Uterine smooth muscle cell (primary cell): Measurements from ENCODE around the gene HBZ. TPM values are rescaled to one million over a fixed set of nuclear protein-coding genes. Genes with fewer than 3 reads are reported as not detected.

ENCODE experiments used
- total RNA-seq: library from RNA; depleted of rRNA; stranded (reverse); fragments of >200 nt; gene quantifications from 2 replicates; pipeline ENCODE4 v1.2.3, GENCODE V29; 2014

The HBZ gene
- total RNA-seq, result not detected in 2 replicates

DNA sequence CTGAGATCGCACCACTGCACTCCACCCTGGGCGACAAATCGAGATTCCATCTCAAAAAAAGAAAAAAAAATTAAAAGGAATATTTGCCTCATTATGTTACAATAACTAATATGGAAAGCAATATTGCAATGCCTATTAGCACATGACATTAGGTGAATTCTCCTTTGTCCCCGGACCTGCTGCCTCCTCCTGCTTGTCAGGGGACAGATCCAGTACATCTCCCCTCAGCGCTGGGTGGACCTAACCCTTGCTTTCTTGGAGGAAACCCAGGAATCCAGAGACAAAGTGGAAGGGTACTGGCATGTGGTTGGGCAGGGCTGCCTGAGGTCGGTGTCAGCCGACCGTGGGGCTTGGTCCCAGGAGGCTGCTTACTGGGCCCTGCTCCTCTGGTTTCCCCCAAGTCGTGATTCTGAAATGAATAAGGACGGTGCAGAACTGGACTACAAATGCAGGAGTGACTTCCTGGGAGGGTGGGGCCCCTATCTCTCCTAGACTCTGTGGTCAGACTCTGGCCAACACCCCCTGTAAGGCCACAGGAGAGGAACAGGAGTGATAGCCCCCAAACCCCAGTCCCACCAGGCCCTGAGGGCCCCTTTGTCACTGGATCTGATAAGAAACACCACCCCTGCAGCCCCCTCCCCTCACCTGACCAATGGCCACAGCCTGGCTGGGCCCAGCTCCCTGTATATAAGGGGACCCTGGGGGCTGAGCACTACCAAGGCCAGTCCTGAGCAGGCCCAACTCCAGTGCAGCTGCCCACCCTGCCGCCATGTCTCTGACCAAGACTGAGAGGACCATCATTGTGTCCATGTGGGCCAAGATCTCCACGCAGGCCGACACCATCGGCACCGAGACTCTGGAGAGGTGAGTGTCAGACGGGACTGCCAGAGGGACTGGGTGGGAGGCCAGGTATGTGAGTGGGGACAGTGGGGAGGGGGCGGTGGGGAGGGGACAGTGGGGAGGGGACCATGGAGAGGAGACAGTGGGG, at the start of gene HBZ:
TSS of gene HBZ (plus strand) at position 504 of the 988 bp plus-strand sequence. CDS start at position 770, 266 bp downstream.

DNA sequence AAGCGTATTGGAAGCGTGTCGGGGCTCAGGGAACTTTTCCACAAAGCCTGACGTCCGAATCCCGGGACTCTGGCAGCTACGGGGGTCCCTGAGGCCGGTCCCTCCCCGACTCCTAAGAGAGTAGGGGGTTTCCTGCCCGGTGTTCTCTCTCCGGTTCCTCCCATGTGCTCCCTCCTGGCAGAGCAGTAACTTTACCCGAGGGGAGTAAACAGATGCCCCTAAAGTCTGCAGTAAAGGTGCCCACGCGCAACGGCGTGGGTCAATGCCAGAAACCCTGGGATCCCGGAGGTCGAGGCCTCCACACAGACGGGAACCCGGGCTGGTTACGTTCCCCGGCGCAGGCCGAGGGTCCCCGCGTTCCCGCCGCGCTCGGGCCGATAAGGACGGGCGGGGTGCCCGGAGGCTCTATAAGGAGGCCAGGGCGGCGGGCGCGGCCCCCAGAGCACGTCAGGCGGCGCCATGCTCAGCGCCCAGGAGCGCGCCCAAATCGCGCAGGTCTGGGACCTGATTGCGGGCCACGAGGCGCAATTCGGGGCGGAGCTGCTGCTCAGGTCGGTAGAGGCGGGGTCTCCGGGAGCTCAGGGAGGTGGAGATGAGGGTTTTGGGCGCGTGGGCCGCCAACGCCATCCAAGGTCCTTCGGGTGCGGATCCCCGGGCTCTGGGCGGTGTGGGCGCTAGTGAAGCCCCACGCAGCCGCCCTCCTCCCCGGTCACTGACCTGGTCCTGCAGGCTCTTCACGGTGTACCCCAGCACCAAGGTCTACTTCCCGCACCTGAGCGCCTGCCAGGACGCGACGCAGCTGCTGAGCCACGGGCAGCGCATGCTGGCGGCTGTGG, 13.3 kb downstream of the HBZ start, which contains the start of gene HBM:
TSS of gene HBM (plus strand) at position 440 of the 836 bp plus-strand sequence. CDS start at position 460, 20 bp downstream.

DNA sequence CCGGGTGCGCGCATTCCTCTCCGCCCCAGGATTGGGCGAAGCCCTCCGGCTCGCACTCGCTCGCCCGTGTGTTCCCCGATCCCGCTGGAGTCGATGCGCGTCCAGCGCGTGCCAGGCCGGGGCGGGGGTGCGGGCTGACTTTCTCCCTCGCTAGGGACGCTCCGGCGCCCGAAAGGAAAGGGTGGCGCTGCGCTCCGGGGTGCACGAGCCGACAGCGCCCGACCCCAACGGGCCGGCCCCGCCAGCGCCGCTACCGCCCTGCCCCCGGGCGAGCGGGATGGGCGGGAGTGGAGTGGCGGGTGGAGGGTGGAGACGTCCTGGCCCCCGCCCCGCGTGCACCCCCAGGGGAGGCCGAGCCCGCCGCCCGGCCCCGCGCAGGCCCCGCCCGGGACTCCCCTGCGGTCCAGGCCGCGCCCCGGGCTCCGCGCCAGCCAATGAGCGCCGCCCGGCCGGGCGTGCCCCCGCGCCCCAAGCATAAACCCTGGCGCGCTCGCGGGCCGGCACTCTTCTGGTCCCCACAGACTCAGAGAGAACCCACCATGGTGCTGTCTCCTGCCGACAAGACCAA, 20.0 kb downstream of the HBZ start, which contains the start of gene HBA2:
TSS of gene HBA2 (plus strand) at position 503 of the 568 bp plus-strand sequence. CDS start at position 540, 37 bp downstream.

DNA sequence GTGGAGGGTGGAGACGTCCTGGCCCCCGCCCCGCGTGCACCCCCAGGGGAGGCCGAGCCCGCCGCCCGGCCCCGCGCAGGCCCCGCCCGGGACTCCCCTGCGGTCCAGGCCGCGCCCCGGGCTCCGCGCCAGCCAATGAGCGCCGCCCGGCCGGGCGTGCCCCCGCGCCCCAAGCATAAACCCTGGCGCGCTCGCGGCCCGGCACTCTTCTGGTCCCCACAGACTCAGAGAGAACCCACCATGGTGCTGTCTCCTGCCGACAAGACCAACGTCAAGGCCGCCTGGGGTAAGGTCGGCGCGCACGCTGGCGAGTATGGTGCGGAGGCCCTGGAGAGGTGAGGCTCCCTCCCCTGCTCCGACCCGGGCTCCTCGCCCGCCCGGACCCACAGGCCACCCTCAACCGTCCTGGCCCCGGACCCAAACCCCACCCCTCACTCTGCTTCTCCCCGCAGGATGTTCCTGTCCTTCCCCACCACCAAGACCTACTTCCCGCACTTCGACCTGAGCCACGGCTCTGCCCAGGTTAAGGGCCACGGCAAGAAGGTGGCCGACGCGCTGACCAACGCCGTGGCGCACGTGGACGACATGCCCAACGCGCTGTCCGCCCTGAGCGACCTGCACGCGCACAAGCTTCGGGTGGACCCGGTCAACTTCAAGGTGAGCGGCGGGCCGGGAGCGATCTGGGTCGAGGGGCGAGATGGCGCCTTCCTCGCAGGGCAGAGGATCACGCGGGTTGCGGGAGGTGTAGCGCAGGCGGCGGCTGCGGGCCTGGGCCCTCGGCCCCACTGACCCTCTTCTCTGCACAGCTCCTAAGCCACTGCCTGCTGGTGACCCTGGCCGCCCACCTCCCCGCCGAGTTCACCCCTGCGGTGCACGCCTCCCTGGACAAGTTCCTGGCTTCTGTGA, 24.3 kb downstream of the HBZ start, which contains the start of gene HBA1:
TSS of gene HBA1 (plus strand) at position 204 of the 906 bp plus-strand sequence. CDS start at position 241, 37 bp downstream.

DNA sequence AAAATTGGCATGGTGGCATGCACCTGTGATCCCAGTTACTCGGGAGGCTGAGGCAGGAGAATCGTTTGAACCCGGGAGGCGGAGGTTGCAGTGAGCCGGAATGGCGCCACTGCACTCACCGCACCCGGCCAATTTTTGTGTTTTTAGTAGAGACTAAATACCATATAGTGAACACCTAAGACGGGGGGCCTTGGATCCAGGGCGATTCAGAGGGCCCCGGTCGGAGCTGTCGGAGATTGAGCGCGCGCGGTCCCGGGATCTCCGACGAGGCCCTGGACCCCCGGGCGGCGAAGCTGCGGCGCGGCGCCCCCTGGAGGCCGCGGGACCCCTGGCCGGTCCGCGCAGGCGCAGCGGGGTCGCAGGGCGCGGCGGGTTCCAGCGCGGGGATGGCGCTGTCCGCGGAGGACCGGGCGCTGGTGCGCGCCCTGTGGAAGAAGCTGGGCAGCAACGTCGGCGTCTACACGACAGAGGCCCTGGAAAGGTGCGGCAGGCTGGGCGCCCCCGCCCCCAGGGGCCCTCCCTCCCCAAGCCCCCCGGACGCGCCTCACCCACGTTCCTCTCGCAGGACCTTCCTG, 27.7 kb downstream of the HBZ start, which contains the start of gene HBQ1:
TSS of gene HBQ1 (plus strand) at position 359 of the 575 bp plus-strand sequence. CDS start at position 387, 28 bp downstream.

Other genes with a start within 250 kb of the HBZ start
- 4.0 and 6.8 TPM in 2 replicates for gene POLR3K, start 99.0 kb upstream of the HBZ start, total RNA-seq
- gene SNRNP25, start 98.8 kb upstream of the HBZ start, total RNA-seq, result 25.6 and 40.9 TPM in 2 replicates
- 36.4 and 39.8 TPM in 2 replicates for gene RHBDF1, start 80.0 kb upstream of the HBZ start, total RNA-seq
- 257 and 267 TPM in 2 replicates for gene MPG, start 74.4 kb upstream of the HBZ start, total RNA-seq
- gene NPRL3, start 14.0 kb upstream of the HBZ start, total RNA-seq, result 9.2 and 13.4 TPM in 2 replicates
- gene HBM, start 13.3 kb downstream of the HBZ start, total RNA-seq, result not detected in 2 replicates
- gene HBA2, start 20.2 kb downstream of the HBZ start, total RNA-seq, result not detected in 2 replicates
- gene HBA1, start 24.0 kb downstream of the HBZ start, total RNA-seq, result not detected in 2 replicates
- 0.44 TPM in 1 of 2 replicates, not detected in the other for gene HBQ1, start 27.8 kb downstream of the HBZ start, total RNA-seq
- 40.5 and 44.7 TPM in 2 replicates for gene LUC7L, start 76.8 kb downstream of the HBZ start, total RNA-seq
- gene FAM234A, start 82.2 kb downstream of the HBZ start, total RNA-seq, result 53.0 and 73.0 TPM in 2 replicates
- 0.22 and 4.2 TPM in 2 replicates for gene RGS11, start 123.3 kb downstream of the HBZ start, total RNA-seq
- 0.12 and 0.44 TPM in 2 replicates for gene ARHGDIG, start 127.9 kb downstream of the HBZ start, total RNA-seq
- 0.12 TPM in 1 of 2 replicates, not detected in the other for gene PDIA2, start 130.5 kb downstream of the HBZ start, total RNA-seq
- gene AXIN1, start 200.1 kb downstream of the HBZ start, total RNA-seq, result 28.1 and 28.6 TPM in 2 replicates
- gene MRPL28, start 217.9 kb downstream of the HBZ start, total RNA-seq, result 72.0 and 101 TPM in 2 replicates
- 63.9 and 64.3 TPM in 2 replicates for gene PGAP6, start 229.3 kb downstream of the HBZ start, total RNA-seq
- 37.5 and 66.2 TPM in 2 replicates for gene NME4, start 244.6 kb downstream of the HBZ start, total RNA-seq
- gene DECR2, start 249.2 kb downstream of the HBZ start, total RNA-seq, result 14.4 and 15.9 TPM in 2 replicates